PC-9 (cell line): ENCODE measurements around the gene CLMN. TPM values are rescaled to one million over a fixed set of nuclear protein-coding genes. Genes with fewer than 3 reads are reported as not detected.

Source experiments
- BruUV-seq: library from RNA; stranded (reverse); fragments of 400-500 nt; replicated peaks from 2 replicates; lab custom pipeline; 2021; lab: Mats Ljungman, UMichigan
- CTCF ChIA-PET: fragments of 300-600 bp; sonication (Branson Sonifier 250); formaldehyde crosslinking; loops from one replicate; lab custom pipeline; 2022; ENCODE audit warnings: antibody characterized with exemption; lab: Charles Lee
- POLR2A ChIA-PET: fragments of 300-600 bp; sonication (Branson Sonifier 250); formaldehyde crosslinking; loops from one replicate; lab custom pipeline; 2022; ENCODE audit warnings: antibody characterized with exemption; ENCODE audit not compliant: unreplicated experiment; lab: Charles Lee
- DNase-seq, 2 experiments: peaks; one replicate each; pipeline versions ENCODE4 v3.0.0 to v3.0.0-alpha.2; 2015 to 2022; ENCODE audit warnings: mixed read lengths in 1 of 2
- H2AFZ ChIP-seq: fragments of 200-600 bp; sonication (generic); 2 replicates; pipeline ENCODE4 v1.8.1; 2017; ENCODE audit warnings: antibody characterized with exemption
- H3F3A ChIP-seq: fragments of 200-600 bp; sonication (generic); 2 replicates; pipeline ENCODE4 v1.8.1; 2017; ENCODE audit warnings: antibody characterized with exemption, mild to moderate bottlenecking, low read depth; ENCODE audit not compliant: insufficient read depth
- H3K27ac ChIP-seq: fragments of 200-600 bp; sonication (generic); 2 replicates; pipeline ENCODE4 v1.6.1; 2016; ENCODE audit warnings: mixed run types
- H3K27me3 ChIP-seq: fragments of 200-600 bp; sonication (generic); 2 replicates; pipeline ENCODE4 v1.6.1; 2016; ENCODE audit warnings: low read depth, mixed run types; ENCODE audit not compliant: insufficient read depth
- H3K36me3 ChIP-seq: fragments of 200-600 bp; sonication (generic); 2 replicates; pipeline ENCODE4 v1.6.1; 2016; ENCODE audit warnings: low read depth, mixed run types
- H3K4me1 ChIP-seq: fragments of 200-600 bp; sonication (generic); replicated peaks from 2 replicates; pipeline ENCODE4 v1.6.1; 2016; ENCODE audit warnings: mixed run types; ENCODE audit not compliant: insufficient read depth
- H3K4me2 ChIP-seq: fragments of 200-600 bp; sonication (generic); 2 replicates; pipeline ENCODE4 v1.6.1; 2017; ENCODE audit warnings: mixed run types
- H3K4me3 ChIP-seq: fragments of 200-600 bp; sonication (generic); 2 replicates; pipeline ENCODE4 v1.6.1; 2016; ENCODE audit warnings: mixed run types
- H3K79me2 ChIP-seq: fragments of 200-600 bp; sonication (generic); 2 replicates; pipeline ENCODE4 v1.6.1; 2017; ENCODE audit warnings: low read depth, mixed run types
- H3K9me2 ChIP-seq: fragments of 200-600 bp; sonication (generic); 2 replicates; pipeline ENCODE4 v1.8.1; 2017; ENCODE audit warnings: mild to moderate bottlenecking; ENCODE audit not compliant: insufficient read depth
- H3K9me3 ChIP-seq: fragments of 200-600 bp; sonication (generic); 2 replicates; pipeline ENCODE4 v1.8.1; 2016; ENCODE audit warnings: low read depth; ENCODE audit not compliant: insufficient read depth
- H4K20me1 ChIP-seq: fragments of 200-600 bp; sonication (generic); 2 replicates; pipeline ENCODE4 v1.8.1; 2017; ENCODE audit not compliant: insufficient read depth
- CTCF ChIP-seq: fragments of 200-600 bp; sonication (generic); conservative IDR thresholded peaks from 2 replicates; pipeline ENCODE4 v1.6.1; 2017; ENCODE audit warnings: mixed run types, antibody characterized with exemption, mild to moderate bottlenecking, moderate library complexity
- EZH2 ChIP-seq: fragments of 200-600 bp; sonication (generic); IDR thresholded peaks from 2 replicates; pipeline ENCODE4 v1.8.0; 2017; ENCODE audit warnings: antibody characterized with exemption, low read depth
- intact Hi-C: fragments of 100-400 bp; cut with micrococcal nuclease; formaldehyde crosslinking; loops from one replicate; pipeline ENCODE4 v1.10.0; 2022; ENCODE audit not compliant: unreplicated experiment
- total RNA-seq: library from RNA; stranded (reverse); gene quantifications from 2 replicates; pipeline ENCODE4 v1.2.3, GENCODE V29; 2021

CLMN gene
- total RNA-seq, 1 experiment from 2014 or later: 15.8 TPM

GRCh38 chr14:95282354-95282985 lies 37.2 kb downstream of the CLMN start:
- no peaks in the 10 kb centered on the region for H4K20me1 ChIP-seq
- H3K9me2 ChIP-seq: no peaks in the 10 kb centered on the region
- no peaks in the 10 kb centered on the region for H3K27me3 ChIP-seq
- no peak overlapping the region for H2AFZ ChIP-seq
- TF ChIP-seq CTCF (no peak), EZH2 (no peak)
- H3K9me3 ChIP-seq: no peaks in the 10 kb centered on the region
- H3K4me2 ChIP-seq: no peak overlapping the region
- ChIA-PET CTCF (no interaction called here), POLR2A (no interaction called here)
- no peaks in the 10 kb centered on the region for H3K79me2 ChIP-seq
- no peak overlapping the region for H3K27ac ChIP-seq
- DNase-seq: no peak
- H3K4me3 ChIP-seq: no peak overlapping the region
- intact Hi-C loops: no loop called here
- H3F3A ChIP-seq: no peaks in the 10 kb centered on the region
- H3K4me1 ChIP-seq: no peaks in the 10 kb centered on the region
- no peaks in the 10 kb centered on the region for H3K36me3 ChIP-seq
- BruUV-seq: no TSS peak

- H3K9me2 ChIP-seq: no peaks in the 10 kb centered on the region
- no peaks in the 10 kb centered on the region for H3K36me3 ChIP-seq
- intact Hi-C loops: no loop called here
- no peaks in the 10 kb centered on the region for H3K27me3 ChIP-seq
- no peak overlapping the region for H3K4me3 ChIP-seq
- H3F3A ChIP-seq: no peaks in the 10 kb centered on the region
- H3K9me3 ChIP-seq: no peaks in the 10 kb centered on the region
- no peaks in the 10 kb centered on the region for H3K79me2 ChIP-seq
- H3K4me1 ChIP-seq: no peaks in the 10 kb centered on the region
- no peaks in the 10 kb centered on the region for H4K20me1 ChIP-seq
- TF ChIP-seq CTCF: no peak
- no peak for TF ChIP-seq EZH2
- CTCF ChIA-PET: no interaction called here
- DNase-seq: no peak
- H3K27ac ChIP-seq: no peak overlapping the region
- H3K4me2 ChIP-seq: no peak overlapping the region
- POLR2A ChIA-PET: no interaction called here
- BruUV-seq: no TSS peak
- no peak overlapping the region for H2AFZ ChIP-seq
Observed at GRCh38 chr14:95281560-95282176, 38.0 kb downstream of the CLMN start.

GRCh38 chr14:95275494-95275893 lies 44.2 kb downstream of the CLMN start:
- H3K79me2 ChIP-seq: no peaks in the 10 kb centered on the region
- H3K27me3 ChIP-seq: no peaks in the 10 kb centered on the region
- H3K4me2 ChIP-seq: no peak overlapping the region
- H3K36me3 ChIP-seq: no peaks in the 10 kb centered on the region
- CTCF ChIA-PET: no interaction called here
- H3K4me1 ChIP-seq: peaks cover 9% of the 10 kb centered on the region; the same call in 1 of the 2 replicates
- no peak overlapping the region for H3K27ac ChIP-seq
- no peaks in the 10 kb centered on the region for H4K20me1 ChIP-seq
- no peaks in the 10 kb centered on the region for H3F3A ChIP-seq
- POLR2A ChIA-PET: no interaction called here
- no peaks in the 10 kb centered on the region for H3K9me3 ChIP-seq
- intact Hi-C loops: no loop called here
- DNase-seq: no peak
- TF ChIP-seq EZH2 (no peak), CTCF (no peak)
- H3K4me3 ChIP-seq: no peak overlapping the region
- H3K9me2 ChIP-seq: no peaks in the 10 kb centered on the region
- no peak overlapping the region for H2AFZ ChIP-seq
- BruUV-seq: no TSS peak
